ENCODE results near the gene ESRP2. TPM values are rescaled to one million over a fixed set of nuclear protein-coding genes. Genes with fewer than 3 reads are reported as not detected.

The ESRP2 gene
- total and polyA plus RNA-seq, 10 donors: 0.02 to 0.35 (median 0.23) TPM; not detected in 2

GRCh38 chr16:68257906-68258800 lies 22.2 kb upstream of the ESRP2 start:
- no peak for DNase-seq
- Histone ChIP-seq H3K9me3 (no peaks in the 10 kb centered on the region), H3K4me1 (peaks cover 4 to 42% (median 27%) of the 10 kb centered on the region in 6 donors), H3K36me3 (peaks cover 0 to 77% (median 38%) of the 10 kb centered on the region in 6 donors), H3K27me3 (replicated peaks in 1 of 7) (no peaks in the 10 kb centered on the region), H3K27ac (peak overlapping the region in 6 of 8 donors; percentile 11 to 87 (median 66)), H3K4me3 (no peak overlapping the region)
- 46 to 61% (median 55%) methylated on average over 10 to 13 of the region's 13 CpGs for WGBS, 5 donors
- intact Hi-C loops (cut with DNase I; ENCODE audit: low total_unique reads): no loop called here
- TF ChIP-seq CTCF (IDR thresholded peaks at IDR 0.05 in 8 of 11, conservative IDR thresholded peaks at IDR 0.05 in 3 of 11): no peak
- TF ChIP-seq POLR2AphosphoS5 (IDR thresholded peaks at IDR 0.05): peak in 2 of 3 donors; percentile 22 to 45

DNA sequence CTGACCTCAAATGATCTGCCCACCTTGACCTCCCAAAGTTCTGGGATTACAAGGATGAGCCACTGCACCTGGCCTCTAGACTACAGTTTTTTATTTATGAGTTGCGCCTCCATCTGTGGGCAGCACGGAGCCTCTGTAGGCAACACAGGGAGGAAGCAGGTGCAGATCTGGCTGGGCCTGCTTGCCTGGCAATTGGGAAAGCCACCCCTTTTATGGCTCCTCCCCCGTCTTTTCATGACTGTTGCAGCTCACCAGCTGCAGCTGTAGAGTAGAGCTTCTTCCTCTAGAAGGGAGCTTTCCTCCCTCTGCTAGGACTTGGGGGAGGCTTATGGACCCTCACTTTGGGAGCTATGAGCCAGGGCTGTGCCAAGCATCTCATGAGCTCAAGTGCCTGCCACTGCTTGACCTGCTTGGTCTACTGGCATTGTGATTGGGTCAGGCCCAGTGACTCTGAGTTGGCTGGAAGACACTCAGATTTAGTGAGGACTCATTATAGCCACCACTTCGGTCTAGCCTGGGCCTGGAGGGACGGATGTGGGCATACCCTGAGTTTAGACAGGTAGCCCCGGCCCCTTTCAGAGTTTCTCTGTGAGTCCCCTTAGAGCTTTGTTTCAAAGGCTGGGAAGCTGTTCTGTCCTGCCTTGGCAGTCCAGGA lies 21.5 kb upstream of the ESRP2 start:
- Histone ChIP-seq H3K4me1 (peaks cover 4 to 43% (median 26%) of the 10 kb centered on the region in 6 donors), H3K9me3 (no peaks in the 10 kb centered on the region), H3K4me3 (no peak overlapping the region), H3K27ac (peak overlapping the region in 6 of 8 donors; percentile 11 to 87 (median 66)), H3K27me3 (replicated peaks in 1 of 7) (no peaks in the 10 kb centered on the region), H3K36me3 (peaks cover 0 to 85% (median 44%) of the 10 kb centered on the region in 6 donors)
- intact Hi-C loops (cut with DNase I; ENCODE audit: low total_unique reads): no loop called here
- TF ChIP-seq CTCF (IDR thresholded peaks at IDR 0.05 in 8 of 11, conservative IDR thresholded peaks at IDR 0.05 in 3 of 11) (no peak), POLR2A (IDR thresholded peaks at IDR 0.05) (no peak), POLR2AphosphoS5 (IDR thresholded peaks at IDR 0.05) (peak in 1 of 3 donors; percentile 52)
- no peak for DNase-seq
- WGBS, 5 donors: 38 to 66% (median 47%) methylated on average over 4 to 6 of the region's 6 CpGs

- intact Hi-C loops (cut with DNase I; ENCODE audit: low total_unique reads): no loop called here
- H3K36me3 ChIP-seq: peaks cover 0 to 97% (median 50%) of the 10 kb centered on the region in 6 donors
- no peaks in the 10 kb centered on the region for H3K27me3 ChIP-seq (replicated peaks in 1 of 7)
- H3K9me3 ChIP-seq: no peaks in the 10 kb centered on the region
- TF ChIP-seq POLR2AphosphoS5 (IDR thresholded peaks at IDR 0.05): peak in 1 of 3 donors; percentile 29
- TF ChIP-seq POLR2A (IDR thresholded peaks at IDR 0.05): no peak
- no peak overlapping the region for H3K4me3 ChIP-seq
- no peak overlapping the region for H3K27ac ChIP-seq
- peaks cover 4 to 47% (median 18%) of the 10 kb centered on the region in 6 donors for H3K4me1 ChIP-seq
- no peak for DNase-seq
- WGBS, 5 donors: 88 to 98% (median 94%) methylated on average over 11 to 18 of the region's 18 CpGs
These were observed 19.8 kb upstream of the ESRP2 start for GRCh38 chr16:68255712-68256111.

- Histone ChIP-seq H3K4me3 (no peak overlapping the region), H3K27me3 (replicated peaks in 1 of 7) (no peaks in the 10 kb centered on the region), H3K36me3 (peaks cover 0 to 97% (median 39%) of the 10 kb centered on the region in 6 donors), H3K9me3 (no peaks in the 10 kb centered on the region), H3K27ac (no peak overlapping the region), H3K4me1 (peaks cover 4 to 56% (median 17%) of the 10 kb centered on the region in 6 donors)
- no peak for DNase-seq
- TF ChIP-seq CTCF (IDR thresholded peaks at IDR 0.05 in 8 of 11, conservative IDR thresholded peaks at IDR 0.05 in 3 of 11): no peak
- TF ChIP-seq POLR2AphosphoS5 (IDR thresholded peaks at IDR 0.05): no peak
- TF ChIP-seq POLR2A (IDR thresholded peaks at IDR 0.05): no peak
- intact Hi-C loops (cut with DNase I; ENCODE audit: low total_unique reads): no loop called here
- whole genome bisulfite sequencing, 5 donors: 89 to 94% (median 91%) methylated on average over 4 of the region's 4 CpGs
These were observed 17.8 kb upstream of the ESRP2 start for GRCh38 chr16:68253721-68254120.

Measured in spleen (tissue), 11 donors.